GM23338 (cell line): ENCODE data around the gene SNPH. TPM values are rescaled to one million over a fixed set of nuclear protein-coding genes. Genes with fewer than 3 reads are reported as not detected.

Experiments
- ATAC-seq: fragments of 200-7000 bp; cut with Tn5 transposase; 3 replicates; pipeline ENCODE4 v1.9.1; 2020
- DNase-seq: peaks from one replicate; pipeline ENCODE4 v3.0.0-alpha.2; 2015; ENCODE audit warnings: low spot score
- H2AFZ ChIP-seq: fragments of 200-600 bp; sonication (generic); 2 replicates; pipeline ENCODE4 v1.8.0; 2016; ENCODE audit warnings: antibody characterized with exemption, mild to moderate bottlenecking, moderate library complexity
- H3F3A ChIP-seq: fragments of 200-600 bp; sonication (generic); replicated peaks from 2 replicates; pipeline ENCODE4 v1.8.0; 2017; ENCODE audit warnings: antibody characterized with exemption, mixed run types, low read depth
- H3K27ac ChIP-seq: fragments of 200-600 bp; sonication (generic); 2 replicates; pipeline ENCODE4 v1.6.1; 2016; ENCODE audit warnings: low read depth
- H3K27me3 ChIP-seq: fragments of 200-600 bp; sonication (generic); 2 replicates; pipeline ENCODE4 v1.8.0; 2016; ENCODE audit warnings: mild to moderate bottlenecking, mixed run types, moderate library complexity; ENCODE audit not compliant: insufficient read depth
- H3K36me3 ChIP-seq: fragments of 200-600 bp; sonication (generic); 2 replicates; pipeline ENCODE4 v1.8.0; 2016; ENCODE audit warnings: mild to moderate bottlenecking; ENCODE audit not compliant: insufficient read depth
- H3K4me1 ChIP-seq: fragments of 200-600 bp; sonication (generic); 2 replicates; pipeline ENCODE4 v1.8.0; 2016; ENCODE audit warnings: mild to moderate bottlenecking, moderate library complexity; ENCODE audit not compliant: insufficient read depth
- H3K4me2 ChIP-seq: fragments of 200-600 bp; sonication (generic); 2 replicates; pipeline ENCODE4 v1.7.1; 2017; ENCODE audit warnings: mixed run types
- H3K4me3 ChIP-seq: fragments of 200-600 bp; sonication (generic); 2 replicates; pipeline ENCODE4 v1.6.1; 2016; ENCODE audit warnings: mixed run types
- H3K79me2 ChIP-seq: fragments of 200-600 bp; sonication (generic); replicated peaks from 2 replicates; pipeline ENCODE4 v1.8.0; 2017; ENCODE audit warnings: mild to moderate bottlenecking; ENCODE audit not compliant: insufficient read depth
- H3K9me2 ChIP-seq: fragments of 200-600 bp; sonication (generic); 2 replicates; pipeline ENCODE4 v1.8.0; 2017; ENCODE audit not compliant: insufficient read depth
- H4K20me1 ChIP-seq: fragments of 200-600 bp; sonication (generic); replicated peaks from 2 replicates; pipeline ENCODE4 v1.8.0; 2017; ENCODE audit warnings: mild to moderate bottlenecking; ENCODE audit not compliant: insufficient read depth
- H3K27ac Mint-ChIP-seq: 2 replicates; pipeline ENCODE4 v1.8.0; 2020; ENCODE audit warnings: inconsistent platforms, mild to moderate bottlenecking, moderate library complexity, mixed read lengths
- H3K27me3 Mint-ChIP-seq: 3 replicates; pipeline ENCODE4 v1.8.0; 2022; ENCODE audit warnings: low read depth, mild to moderate bottlenecking, moderate library complexity, mixed read lengths, inconsistent platforms; ENCODE audit not compliant: insufficient read depth, poor library complexity
- H3K36me3 Mint-ChIP-seq: 3 replicates; pipeline ENCODE4 v1.8.0; 2021; ENCODE audit warnings: low read depth, mild to moderate bottlenecking, inconsistent platforms, moderate library complexity, mixed read lengths
- H3K4me1 Mint-ChIP-seq: 3 replicates; pipeline ENCODE4 v1.8.0; 2020; ENCODE audit warnings: mild to moderate bottlenecking, inconsistent platforms, mixed read lengths
- H3K4me3 Mint-ChIP-seq: 3 replicates; pipeline ENCODE4 v1.8.0; 2021; ENCODE audit warnings: moderate library complexity, mild to moderate bottlenecking, inconsistent platforms, mixed read lengths
- H3K9me3 Mint-ChIP-seq: 3 replicates; pipeline ENCODE4 v1.8.0; 2020; ENCODE audit warnings: moderate library complexity, mild to moderate bottlenecking, inconsistent platforms, mixed read lengths
- CREB1 ChIP-seq: fragments of 250-450 bp; sonication (Bioruptor Pico); IDR thresholded peaks from 2 replicates; pipeline ENCODE4 v1.5.0; 2020; ENCODE audit warnings: low read depth, mild to moderate bottlenecking, moderate library complexity
- EZH2 ChIP-seq: fragments of 200-600 bp; sonication (generic); IDR thresholded peaks from one replicate; pipeline ENCODE4 v1.8.0; 2017; ENCODE audit warnings: antibody characterized with exemption, mild to moderate bottlenecking, low read depth; ENCODE audit not compliant: unreplicated experiment
- NANOG ChIP-seq: IDR thresholded peaks from 2 replicates; pipeline ENCODE4 v1.6.1; 2016; ENCODE audit warnings: antibody characterized with exemption, borderline replicate concordance
- POLR2AphosphoS5 ChIP-seq: IDR thresholded peaks from 2 replicates; pipeline ENCODE4 v1.6.1; 2016; ENCODE audit warnings: antibody characterized with exemption, low read depth
- REST ChIP-seq: IDR thresholded peaks from one replicate; pipeline ENCODE4 v1.6.1; 2018; ENCODE audit warnings: antibody characterized with exemption; ENCODE audit not compliant: unreplicated experiment
- STAT1 ChIP-seq: IDR thresholded peaks from one replicate; pipeline ENCODE4 v1.6.1; 2016; ENCODE audit warnings: antibody characterized with exemption; ENCODE audit not compliant: unreplicated experiment
- ZNF114 ChIP-seq: fragments of 250-450 bp; sonication (Bioruptor Pico); IDR thresholded peaks from 2 replicates; pipeline ENCODE4 v1.5.0; 2020; ENCODE audit warnings: mild to moderate bottlenecking, moderate library complexity
- ZNF331 ChIP-seq: fragments of 250-450 bp; sonication (Bioruptor Pico); IDR thresholded peaks from 2 replicates; pipeline ENCODE4 v1.5.0; 2020; ENCODE audit warnings: low read depth, mild to moderate bottlenecking, moderate library complexity
- ZNF462 ChIP-seq: fragments of 250-450 bp; sonication (Bioruptor Pico); IDR thresholded peaks from 2 replicates; pipeline ENCODE4 v1.5.0; 2020; ENCODE audit warnings: mild to moderate bottlenecking, moderate library complexity
- polyA plus RNA-seq: library from polyadenylated mRNA; unstranded; fragments of >200 nt; fragmentation: Nextera tagmentation; extraction: Ambion mirVana; gene quantifications from 2 replicates; pipeline ENCODE4 v1.2.1, GENCODE V29; 2016
- total RNA-seq: library from RNA; depleted of rRNA; stranded (reverse); fragments of >200 nt; shearing (Covaris generic); gene quantifications from 2 replicates; pipeline ENCODE4 v1.2.3, GENCODE V29; 2014
- TF ChIP-seq, protein P1 (sequence below), 2 experiments: fragments of 200-600 bp in 1 of 2; sonication (generic) in 1 of 2; conservative IDR thresholded peaks; 2 replicates each; pipeline versions ENCODE4 v1.5.1 to v1.6.1; 2016 to 2017; ENCODE audit warnings: antibody characterized with exemption in 2 of 2, low read depth in 2 of 2, mild to moderate bottlenecking in 2 of 2, moderate library complexity in 1 of 2

The SNPH gene
- total and polyA plus RNA-seq, 2 experiments from 2014 or later = 1.5 to 5.8 TPM

- TF ChIP-seq, protein P1, sequence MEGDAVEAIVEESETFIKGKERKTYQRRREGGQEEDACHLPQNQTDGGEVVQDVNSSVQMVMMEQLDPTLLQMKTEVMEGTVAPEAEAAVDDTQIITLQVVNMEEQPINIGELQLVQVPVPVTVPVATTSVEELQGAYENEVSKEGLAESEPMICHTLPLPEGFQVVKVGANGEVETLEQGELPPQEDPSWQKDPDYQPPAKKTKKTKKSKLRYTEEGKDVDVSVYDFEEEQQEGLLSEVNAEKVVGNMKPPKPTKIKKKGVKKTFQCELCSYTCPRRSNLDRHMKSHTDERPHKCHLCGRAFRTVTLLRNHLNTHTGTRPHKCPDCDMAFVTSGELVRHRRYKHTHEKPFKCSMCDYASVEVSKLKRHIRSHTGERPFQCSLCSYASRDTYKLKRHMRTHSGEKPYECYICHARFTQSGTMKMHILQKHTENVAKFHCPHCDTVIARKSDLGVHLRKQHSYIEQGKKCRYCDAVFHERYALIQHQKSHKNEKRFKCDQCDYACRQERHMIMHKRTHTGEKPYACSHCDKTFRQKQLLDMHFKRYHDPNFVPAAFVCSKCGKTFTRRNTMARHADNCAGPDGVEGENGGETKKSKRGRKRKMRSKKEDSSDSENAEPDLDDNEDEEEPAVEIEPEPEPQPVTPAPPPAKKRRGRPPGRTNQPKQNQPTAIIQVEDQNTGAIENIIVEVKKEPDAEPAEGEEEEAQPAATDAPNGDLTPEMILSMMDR (conservative IDR thresholded peaks at IDR 0.05; ENCODE audit: low read depth in 2 of 2) = no peak
- TF ChIP-seq POLR2AphosphoS5 = no peak; the same call in 1 of the 2 replicates
These were observed 253 bp upstream of the SNPH start (continued) for GRCh38 chr20:1265916-1266166.

DNA sequence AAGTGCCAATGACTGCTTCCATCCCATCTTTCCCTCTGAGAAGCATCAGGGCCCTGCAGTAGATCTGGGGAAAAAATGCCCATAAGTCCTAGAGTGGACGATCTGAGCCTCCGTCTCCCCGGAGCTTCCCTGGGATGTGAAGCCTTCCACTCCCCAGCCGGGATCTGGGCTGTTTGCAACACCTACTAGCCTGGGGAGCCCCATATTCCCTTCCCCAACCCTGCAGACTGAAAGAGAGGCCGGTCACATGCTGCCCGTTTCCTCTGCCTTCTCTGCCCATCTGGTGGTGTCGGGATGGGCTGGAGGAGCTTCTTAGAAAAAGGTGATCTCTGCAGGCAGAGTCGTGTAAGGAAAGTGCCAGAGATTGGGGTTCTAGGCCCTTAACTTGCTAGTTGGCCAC lies 1.1 kb downstream of the SNPH start:
- ATAC-seq (peak; percentile 9), DNase-seq (peak; percentile 50)
- Mint-ChIP-seq H3K4me1 (peaks cover 26% of the 10 kb centered on the region), H3K4me3 (peak overlapping the region; percentile 83), H3K9me3 (no peaks in the 10 kb centered on the region), H3K27ac (no peak overlapping the region), H3K27me3 (peaks cover 2% of the 10 kb centered on the region), H3K36me3 (no peaks in the 10 kb centered on the region)
- Histone ChIP-seq H3K27ac (no peak overlapping the region), H3K4me1 (peaks cover 15% of the 10 kb centered on the region), H2AFZ (peak overlapping the region; percentile 100), H4K20me1 (0 out of 2 replicates have a peak, but pooled peaks cover 2% of the 10 kb centered on the region), H3K4me2 (peak overlapping the region; percentile 89), H3K9me2 (no peaks in the 10 kb centered on the region), H3F3A (0 out of 2 replicates have a peak, but pooled peaks cover 7% of the 10 kb centered on the region), H3K79me2 (no peaks in the 10 kb centered on the region), H3K36me3 (no peaks in the 10 kb centered on the region), H3K27me3 (peaks cover 11% of the 10 kb centered on the region; the same call in 1 of the 2 replicates), H3K4me3 (peak overlapping the region; percentile 79)
- no peak for TF ChIP-seq NANOG
- TF ChIP-seq CREB1 (CRISPR knock-in tag) = no peak
- TF ChIP-seq EZH2 = no peak
- no peak for TF ChIP-seq ZNF462 (CRISPR knock-in tag)
- TF ChIP-seq ZNF331 (CRISPR knock-in tag) = no peak
- TF ChIP-seq, protein P1 (conservative IDR thresholded peaks at IDR 0.05; ENCODE audit: low read depth in 2 of 2) = no peak
- no peak for TF ChIP-seq REST
- TF ChIP-seq STAT1 = no peak
- no peak for TF ChIP-seq ZNF114 (CRISPR knock-in tag)
- no peak for TF ChIP-seq POLR2AphosphoS5
